Subcutaneous adipose tissue (tissue), 4 donors: ENCODE measurements around the gene NT5DC4. TPM values are rescaled to one million over a fixed set of nuclear protein-coding genes. Genes with fewer than 3 reads are reported as not detected.

Experiments used
- total RNA-seq, 4 donors: library from RNA; depleted of rRNA; stranded (reverse); fragments of >200 nt; gene quantifications; one replicate each; pipeline ENCODE4 v1.1.0, GENCODE V29; 2016
- TF ChIP-seq, protein P1 (sequence below): fragments of 450-650 bp; IDR thresholded peaks from one replicate; pipeline ENCODE4 v1.5.1; 2016; ENCODE audit warnings: low read depth, mild to moderate bottlenecking, control low read depth, antibody characterized with exemption, moderate library complexity

The NT5DC4 gene
- total RNA-seq, 4 donors from 2014 or later: not detected

GRCh38 chr2:112725545-112726457, 5.0 kb downstream of the NT5DC4 start:
- TF ChIP-seq, protein P1, sequence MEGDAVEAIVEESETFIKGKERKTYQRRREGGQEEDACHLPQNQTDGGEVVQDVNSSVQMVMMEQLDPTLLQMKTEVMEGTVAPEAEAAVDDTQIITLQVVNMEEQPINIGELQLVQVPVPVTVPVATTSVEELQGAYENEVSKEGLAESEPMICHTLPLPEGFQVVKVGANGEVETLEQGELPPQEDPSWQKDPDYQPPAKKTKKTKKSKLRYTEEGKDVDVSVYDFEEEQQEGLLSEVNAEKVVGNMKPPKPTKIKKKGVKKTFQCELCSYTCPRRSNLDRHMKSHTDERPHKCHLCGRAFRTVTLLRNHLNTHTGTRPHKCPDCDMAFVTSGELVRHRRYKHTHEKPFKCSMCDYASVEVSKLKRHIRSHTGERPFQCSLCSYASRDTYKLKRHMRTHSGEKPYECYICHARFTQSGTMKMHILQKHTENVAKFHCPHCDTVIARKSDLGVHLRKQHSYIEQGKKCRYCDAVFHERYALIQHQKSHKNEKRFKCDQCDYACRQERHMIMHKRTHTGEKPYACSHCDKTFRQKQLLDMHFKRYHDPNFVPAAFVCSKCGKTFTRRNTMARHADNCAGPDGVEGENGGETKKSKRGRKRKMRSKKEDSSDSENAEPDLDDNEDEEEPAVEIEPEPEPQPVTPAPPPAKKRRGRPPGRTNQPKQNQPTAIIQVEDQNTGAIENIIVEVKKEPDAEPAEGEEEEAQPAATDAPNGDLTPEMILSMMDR: no peak

DNA sequence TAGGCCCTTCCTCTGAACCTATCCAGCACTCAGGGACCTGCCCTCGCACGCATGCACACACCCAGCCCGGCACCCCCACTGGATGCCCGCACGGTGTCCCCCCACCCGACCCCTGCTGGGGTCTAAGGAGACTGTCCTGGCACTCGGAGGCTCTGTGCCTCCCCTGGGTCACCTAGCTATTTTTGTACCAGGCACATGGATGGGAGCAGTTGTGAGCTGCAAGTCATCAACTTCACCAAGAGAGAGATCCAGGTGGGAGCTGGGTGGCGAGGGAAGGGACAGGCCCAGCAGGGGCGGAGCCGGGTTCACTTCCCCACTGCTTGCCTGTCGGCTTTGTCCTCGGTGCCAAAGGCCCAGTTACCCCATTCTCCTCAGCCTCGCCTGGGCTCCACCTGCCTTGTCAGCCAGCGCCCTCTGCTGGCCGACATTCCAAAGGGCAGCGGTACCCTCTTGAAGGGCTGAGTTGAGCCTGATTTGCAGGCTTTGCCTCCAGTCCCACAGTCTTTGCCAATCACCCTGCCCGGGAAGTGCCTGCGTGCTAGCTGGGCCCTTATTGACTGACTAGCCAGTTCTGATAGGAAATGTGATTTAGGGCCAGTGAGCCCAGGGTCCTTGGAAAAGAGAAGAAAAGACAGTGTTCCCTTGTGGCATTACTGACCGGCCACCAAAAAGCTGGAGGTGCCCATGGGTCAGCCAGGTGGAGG, 5.8 kb downstream of the NT5DC4 start:
- TF ChIP-seq, protein P1: no peak

DNA sequence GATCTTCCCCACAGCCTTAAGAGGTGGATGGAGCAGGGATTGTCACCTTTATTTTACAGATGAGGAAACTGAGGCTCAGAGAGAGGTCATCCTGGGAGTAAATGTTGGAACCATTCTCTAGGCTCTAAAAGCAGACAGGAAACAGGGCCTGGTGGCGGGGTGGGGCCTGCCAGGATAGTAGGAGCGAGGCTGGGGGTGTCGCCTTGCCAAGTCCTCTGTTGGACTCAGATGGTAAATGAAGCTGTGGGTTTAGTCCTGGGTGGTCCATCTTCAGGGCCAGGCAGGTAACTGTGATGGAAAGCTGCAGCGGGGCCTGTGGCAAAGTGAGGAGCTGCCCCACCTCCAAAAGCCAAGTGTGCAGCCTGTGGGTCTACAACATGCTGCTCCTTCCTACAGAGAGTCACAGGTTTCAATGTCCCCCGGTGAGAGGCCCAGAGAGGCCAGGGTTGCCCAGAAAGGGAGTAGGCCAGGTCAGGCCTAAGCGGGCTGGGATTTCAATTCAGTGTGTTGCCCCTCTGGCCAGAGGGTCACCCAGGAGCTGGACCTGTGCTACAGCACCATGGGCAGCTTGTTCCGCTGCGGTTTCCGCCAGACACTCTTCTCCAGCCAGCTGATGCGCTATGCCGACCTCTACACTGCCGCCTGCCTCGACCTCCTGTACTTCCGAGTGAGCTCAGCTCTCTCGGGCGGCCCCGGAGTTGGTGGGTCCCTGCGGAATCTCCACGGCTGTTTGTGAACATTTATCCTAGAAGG, 6.6 kb downstream of the NT5DC4 start:
- TF ChIP-seq, protein P1: no peak

DNA sequence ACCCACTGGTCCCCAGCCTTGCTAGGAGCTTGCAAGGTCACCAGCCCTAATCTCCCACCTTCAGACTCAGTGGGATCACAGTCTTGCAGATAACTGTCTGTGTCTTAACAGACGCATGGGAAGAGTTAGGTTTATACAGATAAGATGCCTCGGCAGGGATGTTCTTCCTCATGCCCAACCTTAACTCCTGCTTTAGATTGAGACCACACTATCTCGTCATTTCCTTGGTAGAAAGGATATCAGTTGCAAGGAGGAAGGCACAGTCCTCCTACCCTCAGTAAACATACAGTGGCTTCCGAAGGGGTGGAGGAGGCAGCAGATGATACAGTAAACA, 7.2 kb downstream of the NT5DC4 start:
- TF ChIP-seq, protein P1: no peak

GRCh38 chr2:112728378-112729175, 7.8 kb downstream of the NT5DC4 start:
- TF ChIP-seq, protein P1: no peak

DNA sequence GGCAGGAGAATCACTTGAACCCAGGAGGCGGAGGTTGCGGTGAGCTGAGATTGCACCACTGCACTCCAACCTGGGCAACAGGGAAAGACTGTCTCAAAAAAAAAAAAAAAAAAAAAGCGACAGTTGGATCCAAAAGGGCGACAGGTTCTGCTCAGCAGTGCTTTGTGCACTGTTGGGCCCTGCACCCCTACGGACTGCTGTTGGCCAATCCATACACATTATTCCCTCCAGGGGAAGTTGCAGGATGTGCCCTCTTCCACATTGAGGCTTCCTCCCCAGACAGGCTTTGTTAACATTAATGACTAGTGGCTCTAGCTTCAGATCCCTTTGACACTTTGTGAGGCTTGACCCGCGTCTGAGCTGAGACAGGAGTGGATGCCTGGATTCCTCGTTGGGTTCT, 9.4 kb downstream of the NT5DC4 start:
- TF ChIP-seq, protein P1: no peak
